Panc1 (cell line): Measurements from ENCODE around the gene MDFIC2. TPM values are rescaled to one million over a fixed set of nuclear protein-coding genes. Genes with fewer than 3 reads are reported as not detected.

Experiments used
- ATAC-seq: fragments of 200-7000 bp; cut with Tn5 transposase; 2 replicates; pipeline ENCODE4 v1.9.1; 2020; ENCODE audit warnings: mild to moderate bottlenecking, moderate library complexity
- BruUV-seq: library from RNA; stranded (reverse); fragments of 400-500 nt; replicated peaks from 2 replicates; lab custom pipeline; 2021; lab: Mats Ljungman, UMichigan
- CTCF ChIA-PET: fragments of 300-600 bp; sonication (Branson Sonifier 250); formaldehyde crosslinking; loops from one replicate; lab custom pipeline; 2022; ENCODE audit warnings: antibody characterized with exemption; lab: Charles Lee
- POLR2A ChIA-PET: fragments of 300-600 bp; sonication (Branson Sonifier 250); formaldehyde crosslinking; loops from one replicate; lab custom pipeline; 2022; ENCODE audit warnings: antibody characterized with exemption; lab: Charles Lee
- DNase-seq: peaks from one replicate; pipeline ENCODE4 v3.0.0-alpha.2; 2010; ENCODE audit warnings: low read depth, low spot score
- H3K27ac ChIP-seq: 2 replicates; pipeline ENCODE4 v1.5.1; 2011; ENCODE audit warnings: mild to moderate bottlenecking, low read length, inconsistent platforms
- H3K27me3 ChIP-seq: fragments of 200-500 bp; sonication (Bioruptor generic); 2 replicates; pipeline ENCODE4 v1.6.0; 2014; ENCODE audit warnings: low read length, inconsistent platforms; ENCODE audit not compliant: control insufficient read depth, insufficient read depth
- H3K36me3 ChIP-seq: fragments of 200-500 bp; sonication (Bioruptor generic); 2 replicates; pipeline ENCODE4 v1.5.1; 2014; ENCODE audit warnings: inconsistent platforms, mild to moderate bottlenecking, low read length, moderate library complexity; ENCODE audit not compliant: control insufficient read depth, insufficient read depth
- H3K4me1 ChIP-seq: 2 replicates; pipeline ENCODE4 v1.5.1; 2011; ENCODE audit warnings: inconsistent platforms, mild to moderate bottlenecking, low read length, moderate library complexity; ENCODE audit not compliant: control insufficient read depth, insufficient read depth
- H3K4me3 ChIP-seq, 2 experiments: 2 replicates each; pipeline ENCODE4 v1.5.1; 2011 to 2012; ENCODE audit warnings: low read depth in 2 of 2, low read length in 2 of 2, mild to moderate bottlenecking in 2 of 2, inconsistent platforms in 1 of 2, moderate library complexity in 1 of 2
- H3K9me3 ChIP-seq: fragments of 200-500 bp; sonication (Bioruptor generic); 2 replicates; pipeline ENCODE4 v1.5.1; 2014; ENCODE audit warnings: low read depth, mild to moderate bottlenecking, inconsistent platforms, low read length, moderate library complexity; ENCODE audit not compliant: control insufficient read depth, insufficient read depth
- CTCF ChIP-seq: fragments of 450-650 bp; IDR thresholded peaks from 2 replicates; pipeline ENCODE4 v1.5.1; 2017; ENCODE audit warnings: mild to moderate bottlenecking
- POLR2AphosphoS5 ChIP-seq: IDR thresholded peaks from 2 replicates; pipeline ENCODE4 v1.6.1; 2012; ENCODE audit warnings: mild to moderate bottlenecking, low read depth, low read length, moderate library complexity
- SIN3A ChIP-seq: IDR thresholded peaks from 2 replicates; pipeline ENCODE4 v1.6.1; 2012; ENCODE audit warnings: low read depth, mild to moderate bottlenecking, low read length, moderate library complexity, borderline replicate concordance; ENCODE audit not compliant: insufficient read depth
- TCF7L2 ChIP-seq: IDR thresholded peaks from 2 replicates; pipeline ENCODE4 v1.6.1; 2011; ENCODE audit warnings: mild to moderate bottlenecking, low read depth, low read length, inconsistent platforms
- in situ Hi-C: cut with HindIII; loops from 2 replicates; pipeline ENCODE4 v1.10.0; 2016; ENCODE audit warnings: low sequenced_read_pairs, low pct_unique_long_range_greater_than_20kb
- intact Hi-C: fragments of 100-400 bp; cut with micrococcal nuclease; formaldehyde crosslinking; loops from one replicate; pipeline ENCODE4 v1.10.0; 2022; ENCODE audit not compliant: unreplicated experiment
- total RNA-seq: library from RNA; stranded (reverse); gene quantifications from one replicate; pipeline ENCODE4 v1.2.1, GENCODE V29; 2021; ENCODE audit not compliant: unreplicated experiment
- TF ChIP-seq, protein P1 (sequence below), 2 experiments: IDR thresholded peaks; 2 replicates each; pipeline ENCODE4 v1.6.1; 2011 to 2012; ENCODE audit warnings: low read depth in 2 of 2, control low read depth in 1 of 2, low read length in 1 of 2, mild to moderate bottlenecking in 1 of 2, moderate library complexity in 1 of 2; ENCODE audit not compliant: insufficient read depth in 1 of 2

MDFIC2 gene
- total RNA-seq, 1 experiment from 2014 or later: not detected

GRCh38 chr3:70201975-70202374 lies 110.5 kb downstream of the MDFIC2 start:
- DNase-seq (no peak), ATAC-seq (no peak)
- H3K4me1 ChIP-seq: no peaks in the 10 kb centered on the region
- H3K27ac ChIP-seq: no peak overlapping the region
- intact Hi-C loops: no loop called here
- POLR2A ChIA-PET: no interaction called here
- no peaks in the 10 kb centered on the region for H3K36me3 ChIP-seq
- no peaks in the 10 kb centered on the region for H3K9me3 ChIP-seq
- TF ChIP-seq POLR2AphosphoS5 (no peak), CTCF (no peak), SIN3A (no peak), TCF7L2 (no peak)
- TF ChIP-seq, protein P1, sequence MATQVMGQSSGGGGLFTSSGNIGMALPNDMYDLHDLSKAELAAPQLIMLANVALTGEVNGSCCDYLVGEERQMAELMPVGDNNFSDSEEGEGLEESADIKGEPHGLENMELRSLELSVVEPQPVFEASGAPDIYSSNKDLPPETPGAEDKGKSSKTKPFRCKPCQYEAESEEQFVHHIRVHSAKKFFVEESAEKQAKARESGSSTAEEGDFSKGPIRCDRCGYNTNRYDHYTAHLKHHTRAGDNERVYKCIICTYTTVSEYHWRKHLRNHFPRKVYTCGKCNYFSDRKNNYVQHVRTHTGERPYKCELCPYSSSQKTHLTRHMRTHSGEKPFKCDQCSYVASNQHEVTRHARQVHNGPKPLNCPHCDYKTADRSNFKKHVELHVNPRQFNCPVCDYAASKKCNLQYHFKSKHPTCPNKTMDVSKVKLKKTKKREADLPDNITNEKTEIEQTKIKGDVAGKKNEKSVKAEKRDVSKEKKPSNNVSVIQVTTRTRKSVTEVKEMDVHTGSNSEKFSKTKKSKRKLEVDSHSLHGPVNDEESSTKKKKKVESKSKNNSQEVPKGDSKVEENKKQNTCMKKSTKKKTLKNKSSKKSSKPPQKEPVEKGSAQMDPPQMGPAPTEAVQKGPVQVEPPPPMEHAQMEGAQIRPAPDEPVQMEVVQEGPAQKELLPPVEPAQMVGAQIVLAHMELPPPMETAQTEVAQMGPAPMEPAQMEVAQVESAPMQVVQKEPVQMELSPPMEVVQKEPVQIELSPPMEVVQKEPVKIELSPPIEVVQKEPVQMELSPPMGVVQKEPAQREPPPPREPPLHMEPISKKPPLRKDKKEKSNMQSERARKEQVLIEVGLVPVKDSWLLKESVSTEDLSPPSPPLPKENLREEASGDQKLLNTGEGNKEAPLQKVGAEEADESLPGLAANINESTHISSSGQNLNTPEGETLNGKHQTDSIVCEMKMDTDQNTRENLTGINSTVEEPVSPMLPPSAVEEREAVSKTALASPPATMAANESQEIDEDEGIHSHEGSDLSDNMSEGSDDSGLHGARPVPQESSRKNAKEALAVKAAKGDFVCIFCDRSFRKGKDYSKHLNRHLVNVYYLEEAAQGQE (IDR thresholded peaks at IDR 0.05; ENCODE audit: insufficient read depth in 1 of 2, low read depth in 2 of 2, low read length in 1 of 2): no peak
- no peaks in the 10 kb centered on the region for H3K27me3 ChIP-seq
- in situ Hi-C loops: no loop called here
- CTCF ChIA-PET: no interaction called here
- no TSS peak for BruUV-seq
- H3K4me3 ChIP-seq: no peak overlapping the region

GRCh38 chr3:70189884-70190473 lies 122.5 kb downstream of the MDFIC2 start:
- TF ChIP-seq POLR2AphosphoS5: no peak
- TF ChIP-seq, protein P1 (IDR thresholded peaks at IDR 0.05; ENCODE audit: insufficient read depth in 1 of 2, low read depth in 2 of 2, low read length in 1 of 2): no peak
- no peak for TF ChIP-seq CTCF
- TF ChIP-seq SIN3A: no peak
- no peak for TF ChIP-seq TCF7L2
- Histone ChIP-seq H3K4me1 (no peaks in the 10 kb centered on the region), H3K4me3 (no peak overlapping the region), H3K27me3 (no peaks in the 10 kb centered on the region), H3K27ac (no peak overlapping the region), H3K9me3 (no peaks in the 10 kb centered on the region), H3K36me3 (no peaks in the 10 kb centered on the region)
- intact Hi-C loops: no loop called here
- CTCF ChIA-PET: no interaction called here
- in situ Hi-C loops: no loop called here
- POLR2A ChIA-PET: no interaction called here
- DNase-seq (no peak), ATAC-seq (no peak)
- no TSS peak for BruUV-seq
